IPS-NIHi7 (cell line): ENCODE measurements around the gene FNTB.

Experiments used
- DNase-seq: peaks from one replicate; pipeline ENCODE4 v3.0.0; 2012; ENCODE audit warnings: mixed read lengths; ENCODE audit errors: extremely low spot score

FNTB gene

GRCh38 chr14:65045709-65046108 is 59.0 kb downstream of the FNTB start:
- no peak for DNase-seq

DNA sequence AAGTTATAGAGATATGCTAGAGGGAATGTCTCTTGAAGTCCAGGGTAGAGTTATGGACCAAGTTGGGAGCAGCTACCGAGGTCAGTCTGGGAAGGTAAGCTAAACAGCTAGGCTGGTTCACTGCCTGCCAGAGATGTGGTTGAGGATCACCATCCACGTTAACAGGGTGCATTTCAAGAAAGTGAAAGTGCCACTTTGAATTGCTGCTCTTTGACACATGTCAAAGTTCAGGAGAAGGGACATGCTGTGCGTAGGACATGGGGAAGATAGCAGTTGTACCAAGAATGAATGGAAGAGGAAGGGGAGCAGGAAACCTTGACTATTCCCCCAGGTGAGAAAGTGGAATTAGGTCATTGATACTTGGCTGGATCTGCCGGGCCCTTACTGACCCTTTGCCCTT is 66.1 kb downstream of the FNTB start:
- DNase-seq = no peak

DNA sequence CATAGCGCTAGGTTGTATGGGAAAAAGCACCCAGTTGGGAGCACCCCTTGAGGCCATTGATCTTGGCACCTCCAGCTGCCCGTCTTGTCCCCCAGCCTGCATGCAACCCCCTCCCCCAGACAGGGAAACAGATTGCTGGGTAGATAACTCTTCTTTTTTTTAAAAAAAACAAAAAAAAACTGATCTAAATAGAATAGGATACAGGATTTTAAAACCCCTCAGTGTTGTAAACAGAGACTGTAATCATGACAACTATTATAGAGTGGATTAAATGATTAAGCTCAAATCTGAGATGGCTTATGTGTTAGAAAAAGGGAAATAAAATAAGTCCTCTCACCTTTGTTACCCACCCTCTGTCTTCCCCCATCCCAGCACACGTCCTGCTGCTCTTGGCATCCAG is 66.8 kb downstream of the FNTB start:
- no peak for DNase-seq

DNA sequence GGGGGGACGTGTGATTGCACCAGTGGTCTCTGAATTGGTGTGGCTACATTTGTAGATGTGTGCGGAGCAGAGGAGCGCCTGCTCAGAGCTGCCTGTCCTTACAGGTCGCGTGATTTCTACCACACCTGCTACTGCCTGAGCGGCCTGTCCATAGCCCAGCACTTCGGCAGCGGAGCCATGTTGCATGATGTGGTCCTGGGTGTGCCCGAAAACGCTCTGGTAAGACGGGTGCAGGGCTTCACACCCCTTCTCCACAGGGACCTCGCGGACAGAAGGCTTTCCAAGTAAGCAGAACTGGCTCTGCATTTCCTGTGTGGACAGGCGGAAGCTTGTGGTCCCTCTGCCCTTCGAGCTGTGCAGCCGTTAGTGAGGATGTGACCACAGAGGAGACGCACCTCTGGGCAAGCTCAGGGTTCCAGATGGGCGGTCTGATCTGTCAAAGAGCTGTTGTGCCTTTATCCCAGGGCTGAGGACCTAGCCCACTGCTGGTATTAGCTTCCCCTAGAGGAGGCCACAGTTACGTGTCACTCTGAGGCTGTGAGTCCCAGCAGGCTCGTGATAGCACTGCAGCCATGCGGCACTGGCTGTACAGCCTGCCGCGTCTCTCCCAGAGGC is 67.9 kb downstream of the FNTB start:
- no peak for DNase-seq

- no peak for DNase-seq
Measured at GRCh38 chr14:65057695-65058094, 71.0 kb downstream of the FNTB start.

GRCh38 chr14:65062096-65063075 is 75.7 kb downstream of the FNTB start:
- DNase-seq = no peak

GRCh38 chr14:65065719-65066118 is 79.0 kb downstream of the FNTB start:
- no peak for DNase-seq

DNA sequence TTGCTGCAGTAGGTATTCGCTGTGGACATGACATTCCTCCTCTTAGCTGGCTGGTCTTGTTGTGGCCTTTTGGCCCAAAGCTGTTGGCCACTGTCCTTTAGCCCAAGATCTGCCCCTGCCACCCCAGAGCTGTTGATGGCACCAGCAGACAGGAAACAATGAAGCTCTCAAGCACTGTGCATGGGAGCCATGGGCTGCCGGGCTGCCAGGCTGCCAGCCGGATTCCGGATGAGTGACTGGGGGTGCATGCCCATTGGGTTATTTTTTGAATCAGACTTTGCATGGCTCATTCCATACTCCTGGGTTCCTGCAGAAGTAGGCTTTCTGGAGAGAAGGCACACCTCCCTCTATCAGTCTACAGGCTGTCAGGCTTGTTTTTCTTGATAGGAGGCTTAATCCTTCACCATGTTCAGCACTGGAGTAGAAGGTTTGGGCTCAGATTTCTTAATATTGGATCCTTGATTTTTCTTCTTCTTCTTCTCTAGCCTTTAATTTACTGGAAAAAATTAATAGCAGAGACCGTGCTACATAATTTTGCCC is 83.2 kb downstream of the FNTB start:
- no peak for DNase-seq

DNA sequence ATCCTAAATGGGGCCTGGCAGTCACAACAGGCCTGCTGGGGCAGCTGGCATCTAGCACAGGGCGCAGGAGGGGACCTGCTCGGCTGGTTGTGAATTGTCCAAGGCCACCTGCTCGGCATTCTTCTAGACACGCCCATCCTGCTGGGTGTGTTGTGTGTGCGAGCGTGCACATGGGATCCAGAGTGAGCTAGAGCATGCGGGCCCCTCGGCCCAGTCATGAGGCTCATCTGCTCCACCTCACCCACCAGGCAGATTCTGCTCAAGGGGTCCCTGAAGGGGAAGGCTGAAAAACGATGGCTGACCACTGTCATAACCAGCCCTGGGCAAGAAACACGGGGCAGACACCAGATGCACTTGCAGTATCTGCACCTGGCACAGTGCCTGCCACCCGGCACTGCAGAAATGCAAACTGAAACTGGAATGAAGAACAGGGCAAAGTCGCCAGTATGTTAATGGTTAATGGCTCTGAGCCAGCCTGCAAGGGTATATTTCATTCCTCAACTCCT is 83.8 kb downstream of the FNTB start:
- DNase-seq = no peak

DNA sequence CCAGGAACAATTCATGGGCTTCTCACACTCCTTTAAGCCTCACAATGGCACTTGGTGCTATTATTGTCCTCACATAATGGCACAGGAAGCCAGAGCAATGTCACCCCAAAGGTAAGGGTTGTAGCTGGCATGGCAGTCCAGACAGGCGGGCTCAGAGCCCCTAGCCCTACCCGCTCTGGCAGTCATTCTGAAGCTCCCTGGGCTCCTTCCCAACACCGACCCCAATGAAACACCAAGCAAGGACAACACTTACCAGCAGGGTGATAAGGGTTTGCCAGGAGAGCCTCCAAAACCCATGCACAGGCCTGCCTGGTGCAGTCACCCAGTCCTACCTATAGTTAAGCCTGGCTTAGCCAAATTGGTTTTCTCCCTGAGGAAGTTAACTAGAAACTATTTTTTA is 84.8 kb downstream of the FNTB start:
- no peak for DNase-seq

GRCh38 chr14:65072256-65072655 is 85.6 kb downstream of the FNTB start:
- no peak for DNase-seq

GRCh38 chr14:65072937-65073336 is 86.2 kb downstream of the FNTB start:
- no peak for DNase-seq

DNA sequence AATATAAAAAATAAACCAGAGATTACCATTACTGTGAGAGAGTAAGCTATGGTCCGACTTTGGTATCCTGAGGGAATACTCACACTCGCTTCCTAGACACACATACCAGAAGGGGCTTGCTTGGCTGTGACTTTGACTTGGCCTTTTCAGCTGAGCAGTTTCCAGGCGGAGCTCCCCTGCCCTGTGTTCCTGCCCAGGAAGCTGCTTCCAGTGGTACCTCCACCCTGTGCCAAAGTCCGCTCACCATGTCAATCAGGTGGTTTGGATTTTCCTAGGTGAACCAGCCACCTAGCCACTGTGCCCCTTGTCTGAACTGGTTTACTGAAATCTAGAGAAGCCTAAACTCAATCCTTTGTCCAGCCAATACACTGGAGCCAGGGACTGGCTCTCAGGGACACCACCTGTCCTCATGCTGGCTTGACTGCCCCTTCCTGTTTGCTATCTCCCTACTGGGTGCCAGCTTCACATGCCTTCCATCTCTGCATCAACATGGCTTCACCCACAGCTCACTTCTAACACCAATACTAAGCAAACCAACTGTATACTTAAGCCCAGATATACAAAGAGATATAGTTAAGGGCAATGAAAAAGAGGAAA is 87.0 kb downstream of the FNTB start:
- DNase-seq = no peak

- no peak for DNase-seq
Measured at GRCh38 chr14:65074449-65075150, 87.9 kb downstream of the FNTB start.

- DNase-seq = no peak
Measured at GRCh38 chr14:65075628-65076325, 89.1 kb downstream of the FNTB start.

DNA sequence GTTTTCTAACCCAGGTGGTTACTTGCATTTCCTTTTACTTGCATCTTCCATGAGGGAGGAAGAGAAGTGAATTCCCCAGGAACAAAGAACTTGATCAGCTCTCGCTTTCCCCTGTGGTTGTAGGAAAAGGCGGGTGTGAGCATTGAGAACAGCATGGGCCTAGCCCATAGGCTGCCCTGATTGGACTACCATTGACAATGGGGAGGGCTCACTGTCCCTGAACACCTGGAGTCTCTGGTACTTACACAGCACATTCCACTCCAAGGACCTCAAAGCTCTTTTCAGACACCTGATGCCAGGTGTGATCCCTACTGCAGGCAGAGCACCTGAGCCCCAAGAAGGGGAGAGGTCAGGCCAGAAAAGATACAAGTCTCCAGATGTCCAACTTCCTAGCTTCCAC is 90.6 kb downstream of the FNTB start:
- DNase-seq = no peak

DNA sequence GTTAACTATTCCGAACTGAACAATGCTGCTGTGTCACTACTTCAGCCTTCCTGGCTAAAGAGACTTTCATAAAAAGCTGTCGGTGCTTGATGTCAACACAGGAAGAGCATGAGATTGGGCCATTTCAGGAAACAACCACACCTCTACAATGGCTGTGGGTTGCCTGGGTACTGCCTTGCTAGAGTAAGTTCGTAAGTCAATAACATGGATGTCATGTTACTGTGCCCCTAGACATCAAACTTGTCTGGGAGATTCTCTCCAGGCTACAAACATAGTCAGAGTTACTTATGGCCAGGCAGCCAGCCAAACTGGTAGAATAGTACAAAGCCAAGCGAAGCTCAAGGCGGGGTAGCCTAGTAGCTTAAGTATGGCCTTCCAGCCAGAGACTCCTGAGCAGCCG is 92.5 kb downstream of the FNTB start:
- no peak for DNase-seq

- DNase-seq = no peak
Measured at GRCh38 chr14:65079768-65080167, 93.1 kb downstream of the FNTB start.

DNA sequence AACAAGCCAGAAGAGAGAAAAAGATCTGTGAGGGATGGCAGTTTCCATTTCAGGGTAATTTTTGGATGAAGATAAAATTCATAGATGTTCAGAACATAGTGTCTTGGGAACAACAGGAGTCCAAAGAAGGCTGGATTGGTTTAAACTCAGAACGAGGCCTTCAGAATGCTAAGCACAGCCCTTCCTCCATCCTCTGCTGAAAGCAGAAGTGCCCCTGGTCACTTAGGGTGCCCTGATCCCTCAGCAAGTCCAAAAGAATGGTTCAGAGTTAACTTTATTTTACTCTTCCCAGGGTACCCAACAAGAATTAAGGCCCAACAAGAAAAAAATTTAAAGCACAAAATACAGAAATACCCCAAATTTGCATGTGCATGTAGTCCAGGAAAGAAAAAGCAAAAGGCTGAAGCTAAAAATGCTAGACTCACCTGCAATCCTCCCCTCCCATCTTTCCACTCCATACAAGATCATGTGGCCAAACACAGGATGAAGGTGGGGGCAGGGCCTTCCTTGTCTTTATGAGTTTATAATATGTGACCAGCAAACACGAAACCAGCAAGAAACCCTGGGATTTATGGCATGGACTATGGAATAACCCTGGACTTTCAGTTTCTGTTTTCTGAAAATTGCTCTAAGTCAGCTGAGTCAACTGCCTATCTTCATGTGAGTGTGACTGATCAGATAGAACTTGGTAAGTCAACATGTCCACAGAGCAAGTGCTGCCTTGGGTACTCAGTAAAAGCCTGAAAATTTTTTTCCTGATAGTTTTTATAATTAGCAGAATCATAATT is 94.5 kb downstream of the FNTB start:
- no peak for DNase-seq

GRCh38 chr14:65082930-65083329 is 96.2 kb downstream of the FNTB start:
- no peak for DNase-seq
